Suprapubic skin (tissue), 4 donors: ENCODE results near the gene GNB3.

Experiments
- CTCF ChIP-seq, 2 donors: fragments of 200-600 bp in 1 of 2; fragments of 450-650 bp in 1 of 2; sonication (generic) in 1 of 2; IDR thresholded peaks; one replicate each; pipeline ENCODE4 v1.5.1; 2016 to 2019; ENCODE audit warnings: antibody characterized with exemption in 2 of 2, mild to moderate bottlenecking in 1 of 2, moderate library complexity in 1 of 2
- POLR2A ChIP-seq, 2 donors: fragments of 450-650 bp; IDR thresholded peaks; one replicate each; pipeline ENCODE4 v1.6.1; 2017; ENCODE audit warnings: antibody characterized with exemption in 2 of 2, mild to moderate bottlenecking in 2 of 2, moderate library complexity in 2 of 2
- POLR2AphosphoS5 ChIP-seq, 3 donors: sonication (generic); formaldehyde crosslinking; IDR thresholded peaks; one replicate each; pipeline ENCODE4 v1.6.1; 2017; ENCODE audit warnings: antibody characterized with exemption in 3 of 3

- TF ChIP-seq CTCF (IDR thresholded peaks at IDR 0.05), result no peak
- no peak for TF ChIP-seq POLR2A (IDR thresholded peaks at IDR 0.05)
- TF ChIP-seq POLR2AphosphoS5 (IDR thresholded peaks at IDR 0.05), result no peak
Measured at GRCh38 chr12:6830999-6831398, 9.7 kb upstream of the GNB3 start.
